Liver (tissue), 9 donors: ENCODE results near the gene PNMA8A. TPM values are rescaled to one million over a fixed set of nuclear protein-coding genes. Genes with fewer than 3 reads are reported as not detected.

Experiments
- DNase-seq: peaks from one replicate; pipeline ENCODE4 v3.0.0-alpha.2; 2017; ENCODE audit warnings: low spot score
- H3K27ac ChIP-seq, 2 donors: one replicate each; pipeline ENCODE4 v1.7.0; 2013; ENCODE audit warnings: inconsistent platforms in 2 of 2, low read length in 2 of 2, control low read depth in 1 of 2, low read depth in 1 of 2, mild to moderate bottlenecking in 1 of 2
- H3K27me3 ChIP-seq, 4 donors: one replicate each; pipeline versions ENCODE4 v1.6.1 to v1.7.0; 2013; ENCODE audit warnings: low read length in 3 of 4, inconsistent platforms in 1 of 4, mild to moderate bottlenecking in 1 of 4, moderate library complexity in 1 of 4; ENCODE audit not compliant: control insufficient read depth in 4 of 4, insufficient read depth in 4 of 4
- H3K36me3 ChIP-seq, 4 donors: one replicate each; pipeline versions ENCODE4 v1.6.1 to v1.7.0; 2013; ENCODE audit warnings: low read length in 3 of 4, mild to moderate bottlenecking in 3 of 4, low read depth in 1 of 4, moderate library complexity in 1 of 4; ENCODE audit not compliant: control insufficient read depth in 4 of 4, insufficient read depth in 3 of 4
- H3K4me1 ChIP-seq, 4 donors: one replicate each; pipeline versions ENCODE4 v1.6.1 to v1.7.0; 2013; ENCODE audit warnings: low read length in 3 of 4, mild to moderate bottlenecking in 3 of 4, moderate library complexity in 1 of 4; ENCODE audit not compliant: control insufficient read depth in 4 of 4, insufficient read depth in 4 of 4
- H3K4me3 ChIP-seq, 3 donors: one replicate each; pipeline versions ENCODE4 v1.6.1 to v1.7.0; 2013; ENCODE audit warnings: low read length in 3 of 3, control low read depth in 1 of 3, low read depth in 1 of 3, mild to moderate bottlenecking in 1 of 3
- H3K9ac ChIP-seq, 2 donors: one replicate each; pipeline ENCODE4 v1.7.0; 2013; ENCODE audit warnings: low read length in 2 of 2, mild to moderate bottlenecking in 2 of 2, moderate library complexity in 2 of 2, control low read depth in 1 of 2, low read depth in 1 of 2
- H3K9me3 ChIP-seq, 4 donors: one replicate each; pipeline versions ENCODE4 v1.6.1 to v1.7.0; 2013; ENCODE audit warnings: low read length in 3 of 4; ENCODE audit not compliant: control insufficient read depth in 4 of 4
- EGR1 ChIP-seq, 2 donors: IDR thresholded peaks; 2 replicates each; pipeline ENCODE4 v1.6.1; 2016 to 2018; ENCODE audit warnings: antibody characterized with exemption in 2 of 2, low read depth in 2 of 2
- FOXA2 ChIP-seq: IDR thresholded peaks from 2 replicates; pipeline ENCODE4 v1.6.1; 2016; ENCODE audit warnings: antibody characterized with exemption
- GABPA ChIP-seq, 2 donors: IDR thresholded peaks in 1 of 2; conservative IDR thresholded peaks in 1 of 2; 2 replicates each; pipeline ENCODE4 v1.6.1; 2016; ENCODE audit warnings: antibody characterized with exemption in 2 of 2, mild to moderate bottlenecking in 1 of 2, moderate library complexity in 1 of 2
- HNF4A ChIP-seq, 2 donors: conservative IDR thresholded peaks; 2 replicates each; pipeline ENCODE4 v1.6.1; 2016; ENCODE audit warnings: antibody characterized with exemption in 2 of 2, mild to moderate bottlenecking in 2 of 2
- HNF4G ChIP-seq: IDR thresholded peaks from 2 replicates; pipeline ENCODE4 v1.6.1; 2016; ENCODE audit warnings: antibody characterized with exemption
- JUND ChIP-seq, 2 donors: IDR thresholded peaks; 2 replicates each; pipeline ENCODE4 v1.6.1; 2016; ENCODE audit warnings: antibody characterized with exemption in 2 of 2
- NR2F2 ChIP-seq: IDR thresholded peaks from 2 replicates; pipeline ENCODE4 v1.6.1; 2016; ENCODE audit warnings: antibody characterized with exemption
- RAD21 ChIP-seq, 2 donors: IDR thresholded peaks; 2 replicates each; pipeline ENCODE4 v1.6.1; 2016; ENCODE audit warnings: antibody characterized with exemption in 2 of 2, mild to moderate bottlenecking in 2 of 2
- RXRA ChIP-seq, 2 donors: IDR thresholded peaks; 2 replicates each; pipeline ENCODE4 v1.6.1; 2017 to 2018; ENCODE audit warnings: antibody characterized with exemption in 2 of 2, mild to moderate bottlenecking in 1 of 2
- WGBS: extraction: QIAGEN DNeasy Blood & Tissue Kit; methylation state at CpG from one replicate; pipeline ENCODE4 v1.1.7; 2013; 5-methylcytosine and 5-hydroxymethylcytosine counted together
- polyA plus RNA-seq, 2 donors: library from polyadenylated mRNA; stranded (reverse) in 1 of 2; unstranded in 1 of 2; fragments of 200-250 nt in 1 of 2; fragments of >200 nt in 1 of 2; fragmentation: Nextera tagmentation in 1 of 2; extraction: Ambion mirVana in 1 of 2; gene quantifications; one replicate each; pipeline versions ENCODE4 v1.2.1 to v1.2.3, GENCODE V29; 2013 to 2015
- total RNA-seq, 2 donors: library from RNA; depleted of rRNA; stranded (reverse); fragments of >200 nt; gene quantifications; one replicate each; pipeline ENCODE4 v1.2.3, GENCODE V29; 2014
- TF ChIP-seq, protein P1 (sequence below): IDR thresholded peaks from 2 replicates; pipeline ENCODE4 v1.6.1; 2016; ENCODE audit warnings: antibody characterized with exemption, mild to moderate bottlenecking
- TF ChIP-seq, protein P2 (sequence below): IDR thresholded peaks from 2 replicates; pipeline ENCODE4 v1.6.1; 2016; ENCODE audit warnings: antibody characterized with exemption
- TF ChIP-seq, protein P3 (sequence below): fragments of 150-350 bp; IDR thresholded peaks from 2 replicates; pipeline ENCODE4 v1.5.1; 2017; ENCODE audit warnings: improper control_type of control experiment, low read depth, low read length; ENCODE audit not compliant: missing input control
- donor health status: healthy.
- donor health status: healthy.
- donor health status: healthy.
- donor health status: healthy.
- donor health status: healthy.

PNMA8A gene
- total and polyA plus RNA-seq, 4 donors, result 0.17 to 0.93 (median 0.22) TPM; not detected in 1

DNA sequence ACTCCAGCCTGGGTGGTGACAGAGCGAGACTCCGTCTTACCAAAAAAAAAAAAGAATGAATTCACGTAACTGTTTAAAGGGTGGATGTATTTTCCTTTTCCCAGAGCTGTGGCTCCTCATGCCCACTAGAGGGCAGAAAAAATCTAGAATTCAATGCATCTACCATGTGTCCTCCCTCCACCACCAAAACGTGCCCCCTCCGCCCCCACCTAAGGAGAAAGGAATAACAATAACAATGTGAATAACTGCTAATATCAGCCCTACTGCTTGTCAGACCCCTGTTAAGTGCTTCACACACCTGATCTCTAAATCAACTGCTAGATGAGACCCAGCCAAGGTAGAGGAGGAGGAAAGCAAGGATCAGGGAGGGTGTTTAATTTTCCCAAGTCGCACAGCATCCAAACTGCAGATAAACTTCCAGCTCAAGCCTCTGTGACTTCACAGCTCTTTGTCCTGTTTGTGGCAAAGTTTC is 44.6 kb upstream of the PNMA8A start:
- DNase-seq, result no peak

DNA sequence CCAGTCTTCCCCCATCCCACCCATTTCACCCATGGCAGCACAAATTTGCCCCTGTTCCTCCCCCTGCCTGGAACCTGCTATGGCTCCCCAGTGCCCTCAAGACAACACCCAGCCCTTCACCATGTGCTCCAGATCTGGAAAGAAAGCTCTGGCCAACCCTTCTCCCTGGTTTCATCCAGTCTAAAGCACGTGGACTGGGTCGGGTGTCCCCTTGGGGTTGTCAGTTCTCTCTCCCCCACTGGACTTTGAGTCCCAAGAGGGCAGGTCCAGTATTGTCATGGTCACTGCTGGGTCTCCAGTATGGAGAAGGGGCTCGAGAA is 43.9 kb upstream of the PNMA8A start:
- peaks cover 0 to 5% (median 0%) of the 10 kb centered on the region in 4 donors for H3K4me1 ChIP-seq
- DNase-seq, result no peak
- TF ChIP-seq, protein P1, sequence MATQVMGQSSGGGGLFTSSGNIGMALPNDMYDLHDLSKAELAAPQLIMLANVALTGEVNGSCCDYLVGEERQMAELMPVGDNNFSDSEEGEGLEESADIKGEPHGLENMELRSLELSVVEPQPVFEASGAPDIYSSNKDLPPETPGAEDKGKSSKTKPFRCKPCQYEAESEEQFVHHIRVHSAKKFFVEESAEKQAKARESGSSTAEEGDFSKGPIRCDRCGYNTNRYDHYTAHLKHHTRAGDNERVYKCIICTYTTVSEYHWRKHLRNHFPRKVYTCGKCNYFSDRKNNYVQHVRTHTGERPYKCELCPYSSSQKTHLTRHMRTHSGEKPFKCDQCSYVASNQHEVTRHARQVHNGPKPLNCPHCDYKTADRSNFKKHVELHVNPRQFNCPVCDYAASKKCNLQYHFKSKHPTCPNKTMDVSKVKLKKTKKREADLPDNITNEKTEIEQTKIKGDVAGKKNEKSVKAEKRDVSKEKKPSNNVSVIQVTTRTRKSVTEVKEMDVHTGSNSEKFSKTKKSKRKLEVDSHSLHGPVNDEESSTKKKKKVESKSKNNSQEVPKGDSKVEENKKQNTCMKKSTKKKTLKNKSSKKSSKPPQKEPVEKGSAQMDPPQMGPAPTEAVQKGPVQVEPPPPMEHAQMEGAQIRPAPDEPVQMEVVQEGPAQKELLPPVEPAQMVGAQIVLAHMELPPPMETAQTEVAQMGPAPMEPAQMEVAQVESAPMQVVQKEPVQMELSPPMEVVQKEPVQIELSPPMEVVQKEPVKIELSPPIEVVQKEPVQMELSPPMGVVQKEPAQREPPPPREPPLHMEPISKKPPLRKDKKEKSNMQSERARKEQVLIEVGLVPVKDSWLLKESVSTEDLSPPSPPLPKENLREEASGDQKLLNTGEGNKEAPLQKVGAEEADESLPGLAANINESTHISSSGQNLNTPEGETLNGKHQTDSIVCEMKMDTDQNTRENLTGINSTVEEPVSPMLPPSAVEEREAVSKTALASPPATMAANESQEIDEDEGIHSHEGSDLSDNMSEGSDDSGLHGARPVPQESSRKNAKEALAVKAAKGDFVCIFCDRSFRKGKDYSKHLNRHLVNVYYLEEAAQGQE, result no peak
- no peak for TF ChIP-seq GABPA (IDR thresholded peaks at IDR 0.05 in 1 of 2, conservative IDR thresholded peaks at IDR 0.05 in 1 of 2)
- no peak for TF ChIP-seq EGR1 (IDR thresholded peaks at IDR 0.05; ENCODE audit: low read depth in 2 of 2)
- TF ChIP-seq HNF4G, result no peak
- TF ChIP-seq JUND (IDR thresholded peaks at IDR 0.05), result no peak
- no peak for TF ChIP-seq HNF4A (conservative IDR thresholded peaks at IDR 0.05)
- no peak for TF ChIP-seq RXRA (IDR thresholded peaks at IDR 0.05)
- TF ChIP-seq FOXA2, result no peak
- no peak overlapping the region for H3K9ac ChIP-seq
- 55% methylated on average over 3 of the region's 3 CpGs for WGBS
- H3K27ac ChIP-seq, result no peak overlapping the region
- peaks cover 0 to 4% (median 0%) of the 10 kb centered on the region in 4 donors for H3K9me3 ChIP-seq
- H3K36me3 ChIP-seq, result no peaks in the 10 kb centered on the region
- no peak overlapping the region for H3K4me3 ChIP-seq
- peaks cover 0 to 2% (median 0%) of the 10 kb centered on the region in 4 donors for H3K27me3 ChIP-seq

More for the DNA sequence above, 44.6 kb upstream of the PNMA8A start:
- TF ChIP-seq, protein P2, sequence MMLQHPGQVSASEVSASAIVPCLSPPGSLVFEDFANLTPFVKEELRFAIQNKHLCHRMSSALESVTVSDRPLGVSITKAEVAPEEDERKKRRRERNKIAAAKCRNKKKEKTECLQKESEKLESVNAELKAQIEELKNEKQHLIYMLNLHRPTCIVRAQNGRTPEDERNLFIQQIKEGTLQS, result no peak
- peak; percentile 54 to 58 for TF ChIP-seq RAD21 (IDR thresholded peaks at IDR 0.05)
- TF ChIP-seq RXRA (IDR thresholded peaks at IDR 0.05), result no peak
- TF ChIP-seq FOXA2, result no peak
- TF ChIP-seq, protein P1, result no peak
- TF ChIP-seq NR2F2, result no peak
- TF ChIP-seq HNF4G, result no peak
- TF ChIP-seq, protein P3, sequence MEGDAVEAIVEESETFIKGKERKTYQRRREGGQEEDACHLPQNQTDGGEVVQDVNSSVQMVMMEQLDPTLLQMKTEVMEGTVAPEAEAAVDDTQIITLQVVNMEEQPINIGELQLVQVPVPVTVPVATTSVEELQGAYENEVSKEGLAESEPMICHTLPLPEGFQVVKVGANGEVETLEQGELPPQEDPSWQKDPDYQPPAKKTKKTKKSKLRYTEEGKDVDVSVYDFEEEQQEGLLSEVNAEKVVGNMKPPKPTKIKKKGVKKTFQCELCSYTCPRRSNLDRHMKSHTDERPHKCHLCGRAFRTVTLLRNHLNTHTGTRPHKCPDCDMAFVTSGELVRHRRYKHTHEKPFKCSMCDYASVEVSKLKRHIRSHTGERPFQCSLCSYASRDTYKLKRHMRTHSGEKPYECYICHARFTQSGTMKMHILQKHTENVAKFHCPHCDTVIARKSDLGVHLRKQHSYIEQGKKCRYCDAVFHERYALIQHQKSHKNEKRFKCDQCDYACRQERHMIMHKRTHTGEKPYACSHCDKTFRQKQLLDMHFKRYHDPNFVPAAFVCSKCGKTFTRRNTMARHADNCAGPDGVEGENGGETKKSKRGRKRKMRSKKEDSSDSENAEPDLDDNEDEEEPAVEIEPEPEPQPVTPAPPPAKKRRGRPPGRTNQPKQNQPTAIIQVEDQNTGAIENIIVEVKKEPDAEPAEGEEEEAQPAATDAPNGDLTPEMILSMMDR, result peak; percentile 62
- TF ChIP-seq EGR1 (IDR thresholded peaks at IDR 0.05; ENCODE audit: low read depth in 2 of 2), result no peak
- H3K27ac ChIP-seq, result no peak overlapping the region
- peaks cover 0 to 2% (median 0%) of the 10 kb centered on the region in 4 donors for H3K27me3 ChIP-seq
- no peak overlapping the region for H3K9ac ChIP-seq
- H3K9me3 ChIP-seq, result peaks cover 0 to 4% (median 0%) of the 10 kb centered on the region in 4 donors
- no peaks in the 10 kb centered on the region for H3K36me3 ChIP-seq
- 23% methylated on average over 6 of the region's 6 CpGs for WGBS
- H3K4me3 ChIP-seq, result no peak overlapping the region
- peaks cover 0 to 5% (median 0%) of the 10 kb centered on the region in 4 donors for H3K4me1 ChIP-seq
